GM12891 (cell line): ENCODE results near the gene COLEC11.

Source experiments
- POLR2A ChIP-seq: IDR thresholded peaks from 2 replicates; pipeline ENCODE4 v1.6.1; 2011; ENCODE audit warnings: low read depth, low read length, control low read depth
- POLR2AphosphoS5 ChIP-seq: IDR thresholded peaks from 2 replicates; pipeline ENCODE4 v1.6.1; 2011; ENCODE audit warnings: low read depth, low read length, control low read depth
- TAF1 ChIP-seq: IDR thresholded peaks from 2 replicates; pipeline ENCODE4 v1.6.1; 2011; ENCODE audit warnings: low read depth, low read length, control low read depth

GRCh38 chr2:3683748-3684454 is 89.0 kb downstream of the COLEC11 start:
- TF ChIP-seq TAF1 (no peak), POLR2A (no peak), POLR2AphosphoS5 (no peak)
